ENCODE measurements around the gene ZNF428. TPM values are rescaled to one million over a fixed set of nuclear protein-coding genes. Genes with fewer than 3 reads are reported as not detected.
"Not testable (repeated sequence)": the region's sequence is repeated elsewhere in the genome, so short reads cannot be mapped to it uniquely, and the experiment has no call there.

ZNF428 gene, protein sequence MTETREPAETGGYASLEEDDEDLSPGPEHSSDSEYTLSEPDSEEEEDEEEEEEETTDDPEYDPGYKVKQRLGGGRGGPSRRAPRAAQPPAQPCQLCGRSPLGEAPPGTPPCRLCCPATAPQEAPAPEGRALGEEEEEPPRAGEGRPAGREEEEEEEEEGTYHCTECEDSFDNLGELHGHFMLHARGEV
- total RNA-seq = 10 to 100 TPM; 16.8 to 19.7 TPM

DNA sequence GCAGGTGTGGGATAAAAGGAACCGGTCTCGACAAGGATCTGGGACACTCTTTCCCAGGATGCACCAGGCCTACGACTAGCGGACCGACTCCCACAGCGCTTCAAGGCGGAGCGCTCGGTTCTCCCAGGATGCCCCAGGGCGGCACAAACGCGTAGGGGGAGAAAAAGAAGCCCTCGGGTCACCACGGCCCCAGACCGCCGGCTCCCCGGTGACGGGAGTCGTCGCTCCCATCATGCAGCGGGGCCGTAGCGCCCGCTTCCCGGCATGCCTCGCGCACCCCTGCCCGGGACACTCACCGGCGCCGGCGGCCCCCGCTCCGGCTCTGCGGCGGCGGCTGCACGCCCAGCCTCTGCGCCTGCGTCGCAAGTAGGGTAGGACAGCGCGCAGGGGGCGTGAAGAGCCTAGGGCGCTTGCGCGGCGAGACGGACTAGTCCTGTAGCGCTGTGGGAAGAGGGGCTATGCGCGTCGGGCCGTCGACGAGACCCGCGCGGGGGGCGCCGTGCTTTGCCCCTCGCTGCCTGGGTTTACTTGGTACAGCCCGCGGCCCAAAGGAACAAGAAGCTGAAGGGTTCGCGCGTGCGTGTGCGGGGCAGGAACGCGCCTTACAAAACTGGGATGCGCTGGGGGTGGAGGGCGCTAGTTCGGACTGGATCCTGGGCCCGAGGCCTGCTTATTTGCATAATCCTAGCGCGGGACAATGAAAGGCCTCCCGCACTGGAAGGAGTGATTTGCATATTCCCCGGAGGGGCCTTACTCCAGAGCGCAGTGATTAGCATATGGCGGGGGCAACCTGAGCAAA, at the start of gene ZNF428:
Gene ZNF428, minus strand, starts transcription at position 368 of the 799 bp plus-strand sequence. CDS start 5,325 bp downstream, outside the sequence.
- Mint-ChIP-seq H3K36me3 (peaks cover 3% of the 10 kb centered on the region), H3K4me3 (peak within 1 kb of the TSS; percentile 95), H3K27me3 (no peaks in the 10 kb centered on the region), H3K9me3 (no peaks in the 10 kb centered on the region), H3K27ac (peak within 1 kb of the TSS; percentile 99), H3K4me1 (peaks cover 19% of the 10 kb centered on the region)
- DNase-seq = peak; percentile 94

DNA sequence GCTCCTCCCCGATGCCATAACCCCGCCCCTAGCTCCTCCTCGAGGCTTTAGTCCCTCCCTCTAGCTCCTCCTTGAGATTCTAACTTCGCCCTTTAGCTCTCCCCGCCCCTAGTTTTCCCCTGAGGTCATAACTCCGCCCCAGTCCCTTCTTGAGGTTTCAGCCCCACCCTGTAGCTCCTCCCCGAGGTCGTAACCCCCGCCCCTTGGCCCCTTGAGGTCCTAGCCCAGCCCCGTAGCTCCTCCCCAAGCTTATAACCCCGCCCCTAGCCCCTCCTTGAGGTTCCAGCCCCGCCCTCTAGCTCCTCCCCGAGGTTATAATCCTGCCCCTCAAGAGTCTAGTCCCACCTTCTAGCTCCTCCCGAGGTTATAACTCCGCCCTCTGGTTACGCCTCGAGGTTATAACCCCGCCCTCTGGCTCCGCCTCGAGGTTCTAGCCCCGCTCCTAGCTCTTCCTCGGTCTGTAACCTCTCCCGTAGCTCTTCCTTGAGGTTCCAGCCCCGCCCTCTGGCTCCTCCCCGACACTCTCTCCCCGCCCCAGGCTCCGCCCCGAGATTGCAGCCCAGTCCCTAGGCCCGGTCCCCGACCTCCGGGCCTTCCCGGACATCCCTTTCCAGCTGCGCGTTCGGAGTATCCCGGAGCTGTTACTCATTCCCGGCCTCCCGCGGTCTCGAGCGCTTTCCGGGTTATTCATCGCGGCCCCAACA, 49.1 kb upstream of the ZNF428 start:
- H3K4me1 Mint-ChIP-seq = peaks cover 29% of the 10 kb centered on the region
- H3K4me3 Mint-ChIP-seq = peak overlapping the region; percentile 78
- H3K27ac Mint-ChIP-seq = peak overlapping the region; percentile 77
- peaks cover 4% of the 10 kb centered on the region for H3K27me3 Mint-ChIP-seq
- peak; percentile 91 for DNase-seq
- H3K9me3 Mint-ChIP-seq = peaks cover 3% of the 10 kb centered on the region
- H3K36me3 Mint-ChIP-seq = peaks cover 21% of the 10 kb centered on the region

DNA sequence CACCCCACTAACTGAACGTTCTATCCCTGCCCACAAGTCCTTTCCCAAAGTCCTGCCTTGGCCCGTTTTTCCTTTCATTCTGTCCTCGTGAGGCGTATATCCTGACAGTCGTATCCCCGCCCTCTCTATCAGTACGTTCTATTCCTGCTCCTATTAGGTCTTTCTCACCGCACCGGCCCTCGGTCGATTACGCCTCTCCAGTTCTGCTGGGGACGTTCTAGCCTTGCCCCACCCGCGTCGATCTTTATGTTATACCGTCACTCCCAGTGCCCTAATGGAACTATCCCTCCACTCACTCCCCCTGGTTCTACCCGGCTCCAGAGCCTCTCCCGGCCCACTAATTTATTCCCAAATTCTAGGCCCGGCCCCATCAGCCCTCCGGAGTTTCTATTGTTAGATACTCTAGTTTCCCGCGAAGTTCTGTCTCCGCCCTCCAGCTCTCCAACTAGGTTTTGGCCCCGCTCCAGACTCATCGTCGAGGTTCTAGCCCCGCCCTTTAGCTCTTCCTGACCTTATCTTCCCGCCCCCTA, 48.5 kb upstream of the ZNF428 start:
- peak overlapping the region; percentile 78 for H3K4me3 Mint-ChIP-seq
- H3K36me3 Mint-ChIP-seq = peaks cover 22% of the 10 kb centered on the region
- H3K27me3 Mint-ChIP-seq = peaks cover 4% of the 10 kb centered on the region
- no peak for DNase-seq
- H3K9me3 Mint-ChIP-seq = peaks cover 3% of the 10 kb centered on the region
- H3K4me1 Mint-ChIP-seq = peaks cover 31% of the 10 kb centered on the region
- H3K27ac Mint-ChIP-seq = peak overlapping the region; percentile 77

DNA sequence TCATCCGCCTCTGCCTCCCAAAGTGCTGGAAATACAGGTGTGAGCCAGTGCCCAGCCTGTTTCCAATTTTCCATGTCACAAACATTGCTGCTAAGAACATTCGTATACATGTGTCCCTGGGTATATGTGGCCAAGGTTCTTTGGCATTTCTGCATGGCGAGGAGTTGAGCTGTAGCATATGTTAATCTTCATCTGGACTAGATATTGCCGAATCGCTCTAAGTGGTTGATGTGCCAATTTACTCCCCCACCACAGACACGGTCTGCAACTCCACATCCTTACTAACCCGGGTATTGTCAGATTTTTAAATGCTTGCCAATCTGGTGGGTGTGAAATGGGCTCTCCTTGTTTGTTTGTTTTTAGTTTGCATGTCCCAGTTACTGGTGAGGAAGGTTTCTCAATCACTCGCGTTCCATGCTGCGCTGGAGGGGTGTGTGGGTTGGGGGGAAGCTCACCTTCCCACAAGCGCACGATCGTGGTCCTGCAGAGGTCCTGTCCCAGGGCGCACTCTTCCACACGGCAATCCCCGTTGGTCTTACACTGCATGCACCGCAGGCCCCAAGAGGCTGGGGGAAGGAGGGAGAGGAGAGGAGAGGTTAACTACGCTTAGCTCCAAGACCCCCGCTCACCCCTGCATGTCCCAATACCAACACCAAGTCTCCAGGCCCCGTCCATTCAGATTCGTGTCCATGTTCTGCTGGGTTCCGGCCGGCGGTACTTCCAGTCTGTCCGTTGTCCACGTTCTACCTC, 47.9 kb upstream of the ZNF428 start:
- H3K4me1 Mint-ChIP-seq = peaks cover 31% of the 10 kb centered on the region
- peaks cover 4% of the 10 kb centered on the region for H3K27me3 Mint-ChIP-seq
- peaks cover 22% of the 10 kb centered on the region for H3K36me3 Mint-ChIP-seq
- no peak for DNase-seq
- peaks cover 3% of the 10 kb centered on the region for H3K9me3 Mint-ChIP-seq
- H3K27ac Mint-ChIP-seq = no peak overlapping the region
- H3K4me3 Mint-ChIP-seq = peak overlapping the region; percentile 78

- no peak for DNase-seq
- Mint-ChIP-seq H3K36me3 (peaks cover 22% of the 10 kb centered on the region), H3K4me3 (no peak overlapping the region), H3K27ac (peak overlapping the region; percentile 18), H3K27me3 (no peaks in the 10 kb centered on the region), H3K4me1 (peaks cover 21% of the 10 kb centered on the region), H3K9me3 (peaks cover 3% of the 10 kb centered on the region)
Observed at GRCh38 chr19:43664018-43664417, 44.6 kb upstream of the ZNF428 start.

DNA sequence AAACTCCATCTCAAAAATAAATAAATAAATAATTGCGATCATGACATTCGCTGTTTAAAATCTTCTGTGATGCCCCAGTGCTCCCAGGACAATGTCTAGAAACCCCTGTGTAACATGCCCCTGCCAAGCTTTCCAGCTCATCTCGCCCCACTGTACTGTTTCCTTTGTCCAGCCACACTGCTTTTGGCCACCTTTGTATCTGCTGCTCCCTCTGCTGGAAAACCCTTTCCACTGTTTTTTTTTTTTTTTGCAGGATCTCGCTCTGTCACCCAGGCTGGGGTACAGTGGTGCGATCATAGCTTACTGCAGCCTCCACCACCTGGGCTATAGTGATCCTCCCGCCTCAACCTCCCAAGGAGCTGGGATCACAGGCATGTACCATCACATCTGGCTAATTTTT, 43.1 kb upstream of the ZNF428 start:
- Mint-ChIP-seq H3K9me3 (peaks cover 3% of the 10 kb centered on the region), H3K36me3 (peaks cover 20% of the 10 kb centered on the region), H3K4me1 (peaks cover 13% of the 10 kb centered on the region), H3K27me3 (no peaks in the 10 kb centered on the region), H3K27ac (no peak overlapping the region), H3K4me3 (no peak overlapping the region)
- no peak for DNase-seq

GRCh38 chr19:43660971-43661360, 41.5 kb upstream of the ZNF428 start:
- Mint-ChIP-seq H3K36me3 (peaks cover 12% of the 10 kb centered on the region), H3K4me3 (no peak overlapping the region), H3K4me1 (peaks cover 13% of the 10 kb centered on the region), H3K9me3 (peaks cover 3% of the 10 kb centered on the region), H3K27me3 (no peaks in the 10 kb centered on the region), H3K27ac (no peak overlapping the region)
- DNase-seq = no peak

- H3K4me3 Mint-ChIP-seq = no peak overlapping the region
- H3K27me3 Mint-ChIP-seq = no peaks in the 10 kb centered on the region
- no peak overlapping the region for H3K27ac Mint-ChIP-seq
- peaks cover 18% of the 10 kb centered on the region for H3K36me3 Mint-ChIP-seq
- no peak for DNase-seq
- H3K4me1 Mint-ChIP-seq = peaks cover 13% of the 10 kb centered on the region
- H3K9me3 Mint-ChIP-seq = peaks cover 6% of the 10 kb centered on the region
Observed at GRCh38 chr19:43660301-43660970, 41.0 kb upstream of the ZNF428 start.

DNA sequence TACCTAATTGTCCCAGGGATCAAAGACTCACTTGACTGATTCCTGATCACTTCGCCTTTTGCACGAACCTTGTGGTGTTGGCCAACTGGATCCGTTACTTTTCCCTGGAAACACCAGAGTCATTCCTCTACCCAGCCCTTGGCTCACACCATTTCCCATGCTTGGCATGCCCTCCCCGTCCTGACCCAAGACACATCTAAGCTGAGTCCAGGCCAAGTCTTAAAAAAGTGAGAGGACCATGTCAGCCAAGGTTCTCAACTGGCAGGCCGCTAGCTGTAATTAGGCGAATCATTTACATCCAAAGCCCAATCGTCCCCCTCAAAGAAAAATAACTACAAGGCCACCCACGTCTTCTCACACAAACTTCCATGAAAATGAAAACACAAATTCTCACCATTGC, 39.1 kb upstream of the ZNF428 start:
- H3K4me3 Mint-ChIP-seq = no peak overlapping the region
- H3K27ac Mint-ChIP-seq = no peak overlapping the region
- peaks cover 18% of the 10 kb centered on the region for H3K36me3 Mint-ChIP-seq
- H3K9me3 Mint-ChIP-seq = peaks cover 6% of the 10 kb centered on the region
- H3K27me3 Mint-ChIP-seq = no peaks in the 10 kb centered on the region
- no peak for DNase-seq
- H3K4me1 Mint-ChIP-seq = peaks cover 2% of the 10 kb centered on the region

DNA sequence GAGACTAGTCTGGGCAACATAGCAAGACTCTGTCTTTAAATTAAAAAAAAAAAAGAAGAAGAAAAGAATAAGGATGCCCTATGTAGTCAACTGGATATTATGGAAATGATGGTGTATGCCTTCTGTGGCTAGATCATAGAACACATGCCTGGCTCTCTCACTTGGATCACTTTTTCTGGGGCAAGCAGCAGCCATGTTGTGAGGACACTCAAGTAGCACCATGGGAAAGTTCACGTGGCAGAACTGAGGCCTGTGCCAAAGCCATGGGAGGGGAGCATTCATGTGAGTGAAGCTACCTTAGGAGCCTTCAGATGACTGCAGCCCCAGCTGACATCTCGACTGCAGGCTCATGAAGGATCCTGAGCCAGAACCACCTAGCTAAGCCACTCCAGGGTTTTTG, 38.6 kb upstream of the ZNF428 start:
- H3K36me3 Mint-ChIP-seq = peaks cover 17% of the 10 kb centered on the region
- no peak overlapping the region for H3K27ac Mint-ChIP-seq
- no peak for DNase-seq
- H3K4me1 Mint-ChIP-seq = no peaks in the 10 kb centered on the region
- no peaks in the 10 kb centered on the region for H3K27me3 Mint-ChIP-seq
- peaks cover 6% of the 10 kb centered on the region for H3K9me3 Mint-ChIP-seq
- H3K4me3 Mint-ChIP-seq = no peak overlapping the region

DNA sequence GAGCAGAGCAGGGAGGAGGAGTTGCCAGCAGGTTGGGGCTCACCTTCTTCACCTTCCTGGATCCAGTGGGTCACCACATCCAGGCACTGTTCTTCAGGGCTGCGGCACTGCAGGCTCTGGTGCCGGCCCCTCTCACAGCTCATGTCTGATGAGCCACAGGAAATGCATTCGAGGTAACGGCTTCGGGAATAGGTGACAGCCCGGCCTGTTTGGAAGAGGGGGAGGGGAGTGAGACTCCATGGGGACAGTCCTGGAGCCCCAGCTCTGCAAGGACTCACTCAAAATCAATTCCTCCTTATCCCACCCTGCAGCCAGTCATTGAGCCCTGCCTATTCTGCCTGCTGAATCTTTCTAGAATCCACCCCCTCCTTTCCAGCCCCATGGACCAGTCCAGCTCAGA, 37.0 kb upstream of the ZNF428 start:
- H3K9me3 Mint-ChIP-seq = peaks cover 6% of the 10 kb centered on the region
- H3K27me3 Mint-ChIP-seq = no peaks in the 10 kb centered on the region
- H3K36me3 Mint-ChIP-seq = peaks cover 17% of the 10 kb centered on the region
- no peak for DNase-seq
- no peaks in the 10 kb centered on the region for H3K4me1 Mint-ChIP-seq
- no peak overlapping the region for H3K27ac Mint-ChIP-seq
- no peak overlapping the region for H3K4me3 Mint-ChIP-seq

DNA sequence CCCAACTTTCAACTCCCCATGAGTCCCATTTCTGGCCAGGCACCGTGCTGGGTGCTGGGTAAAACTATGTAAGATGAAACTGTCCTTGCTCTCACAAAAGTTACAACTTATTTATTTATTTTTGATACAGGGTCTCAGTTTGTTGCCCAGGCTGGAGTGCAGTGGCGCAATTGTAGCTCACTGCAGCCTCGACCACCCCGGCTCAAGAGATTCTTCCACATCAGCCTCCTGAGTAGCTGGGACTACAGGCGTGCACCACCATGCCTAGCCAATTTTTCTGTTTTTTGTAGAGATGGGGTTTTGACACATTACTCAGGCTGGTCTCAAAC, 33.1 kb upstream of the ZNF428 start:
- H3K4me3 Mint-ChIP-seq = no peak overlapping the region
- peaks cover 3% of the 10 kb centered on the region for H3K9me3 Mint-ChIP-seq
- H3K27me3 Mint-ChIP-seq = no peaks in the 10 kb centered on the region
- no peak for DNase-seq
- peaks cover 15% of the 10 kb centered on the region for H3K36me3 Mint-ChIP-seq
- H3K27ac Mint-ChIP-seq = no peak overlapping the region
- H3K4me1 Mint-ChIP-seq = no peaks in the 10 kb centered on the region

GRCh38 chr19:43651758-43652545, 32.5 kb upstream of the ZNF428 start:
- Mint-ChIP-seq H3K36me3 (peaks cover 15% of the 10 kb centered on the region), H3K4me3 (no peak overlapping the region), H3K4me1 (no peaks in the 10 kb centered on the region), H3K27ac (no peak overlapping the region), H3K9me3 (peaks cover 3% of the 10 kb centered on the region), H3K27me3 (no peaks in the 10 kb centered on the region)
- peak; percentile 36 for DNase-seq

- not testable (repeated sequence) for H3K27ac Mint-ChIP-seq, DNase-seq, H3K4me1 Mint-ChIP-seq, H3K9me3 Mint-ChIP-seq, H3K27me3 Mint-ChIP-seq, H3K4me3 Mint-ChIP-seq
- peaks cover 14% of the 10 kb centered on the region for H3K36me3 Mint-ChIP-seq
Observed at GRCh38 chr19:43650276-43650675, 30.8 kb upstream of the ZNF428 start.

All from activated naive CD8-positive, alpha-beta T cell treated with anti-CD3 and anti-CD28 coated beads for 36 hours (primary cell).